CD4-positive, alpha-beta T cell treated with Interleukin-4 for 1 hour (primary cell): ENCODE results near the gene GADL1.

Experiments
- DNase-seq, 2 donors: peaks; one replicate each; pipeline ENCODE4 v3.0.0-alpha.2; 2020 to 2022

GADL1 gene

GRCh38 chr3:30691249-30691880 is 203.1 kb downstream of the GADL1 start:
- DNase-seq: no peak

GRCh38 chr3:30690199-30690598 is 204.3 kb downstream of the GADL1 start:
- DNase-seq: no peak

- no peak for DNase-seq
These were observed 205.5 kb downstream of the GADL1 start for GRCh38 chr3:30688776-30689641.

GRCh38 chr3:30687930-30688570 is 206.4 kb downstream of the GADL1 start:
- DNase-seq: no peak

- DNase-seq: no peak
These were observed 207.7 kb downstream of the GADL1 start for GRCh38 chr3:30686799-30687198.

GRCh38 chr3:30686176-30686575 is 208.3 kb downstream of the GADL1 start:
- DNase-seq: no peak

- DNase-seq: no peak
These were observed 209.2 kb downstream of the GADL1 start for GRCh38 chr3:30685267-30685667.

GRCh38 chr3:30684356-30684755 is 210.1 kb downstream of the GADL1 start:
- DNase-seq: no peak

GRCh38 chr3:30683769-30684168 is 210.7 kb downstream of the GADL1 start:
- DNase-seq: no peak

- DNase-seq: no peak
These were observed 211.9 kb downstream of the GADL1 start for GRCh38 chr3:30682434-30683155.

GRCh38 chr3:30681649-30682211 is 212.7 kb downstream of the GADL1 start:
- no peak for DNase-seq

GRCh38 chr3:30680789-30681648 is 213.4 kb downstream of the GADL1 start:
- DNase-seq: no peak

- no peak for DNase-seq
These were observed 215.4 kb downstream of the GADL1 start for GRCh38 chr3:30679045-30679444.

GRCh38 chr3:30677347-30677685 is 217.1 kb downstream of the GADL1 start:
- DNase-seq: no peak

GRCh38 chr3:30676424-30677346 is 217.8 kb downstream of the GADL1 start:
- no peak for DNase-seq
